Tibial nerve (tissue), 4 donors: ENCODE measurements around the gene ZFP92. TPM values are rescaled to one million over a fixed set of nuclear protein-coding genes. Genes with fewer than 3 reads are reported as not detected.
A peak's percentile ranks its signal among the peaks of the same experiment; 100 is the strongest.

Source experiments
- DNase-seq, 2 donors: peaks; one replicate each; pipeline ENCODE4 v3.0.0-alpha.2; 2019; ENCODE audit warnings: low spot score in 2 of 2
- H3K27ac ChIP-seq, 4 donors: fragments of 200-600 bp; sonication (generic) in 3 of 4; one replicate each; pipeline ENCODE4 v1.5.1; 2017 to 2019; ENCODE audit warnings: mild to moderate bottlenecking in 1 of 4
- H3K27me3 ChIP-seq, 2 donors: fragments of 200-600 bp; sonication (generic) in 1 of 2; one replicate each; pipeline versions ENCODE4 v1.5.1 to v1.6.0; 2017 to 2019
- H3K36me3 ChIP-seq, 3 donors: fragments of 200-600 bp; sonication (generic); one replicate each; pipeline ENCODE4 v1.5.1; 2018 to 2019
- H3K4me1 ChIP-seq, 4 donors: fragments of 200-600 bp; sonication (generic) in 3 of 4; one replicate each; pipeline ENCODE4 v1.5.1; 2017 to 2019
- H3K4me3 ChIP-seq, 4 donors: fragments of 200-600 bp; sonication (generic) in 3 of 4; one replicate each; pipeline ENCODE4 v1.5.1; 2017 to 2019; ENCODE audit warnings: mild to moderate bottlenecking in 1 of 4, moderate library complexity in 1 of 4
- H3K9me3 ChIP-seq, 4 donors: fragments of 200-600 bp; sonication (generic) in 3 of 4; one replicate each; pipeline ENCODE4 v1.5.1; 2017 to 2019
- CTCF ChIP-seq, 5 experiments: fragments of 200-600 bp in 3 of 5; fragments of 450-650 bp in 2 of 5; sonication (generic) in 3 of 5; IDR thresholded peaks; one replicate each; pipeline ENCODE4 v1.5.1; 2016 to 2019; ENCODE audit warnings: antibody characterized with exemption in 5 of 5, mild to moderate bottlenecking in 3 of 5, moderate library complexity in 2 of 5
- EP300 ChIP-seq, 2 donors: sonication (generic); formaldehyde crosslinking; IDR thresholded peaks; one replicate each; pipeline ENCODE4 v1.6.1; 2017; ENCODE audit warnings: antibody characterized with exemption in 2 of 2, mild to moderate bottlenecking in 1 of 2
- POLR2A ChIP-seq, 2 donors: fragments of 450-650 bp; IDR thresholded peaks; one replicate each; pipeline ENCODE4 v1.6.1; 2017; ENCODE audit warnings: antibody characterized with exemption in 2 of 2, mild to moderate bottlenecking in 2 of 2, moderate library complexity in 2 of 2
- WGBS, 2 donors: methylation state at CpG; one replicate each; pipeline ENCODE4 v1.1.5; 2018; 5-methylcytosine and 5-hydroxymethylcytosine counted together
- small RNA-seq: library from RNA; depleted of rRNA; stranded (forward); fragments of <200 nt; gene quantifications from one replicate; pipeline ENCODE3, GENCODE V24; 2016
- total RNA-seq, 4 donors: library from RNA; depleted of rRNA; stranded (reverse); fragments of >200 nt; gene quantifications; one replicate each; pipeline ENCODE4 v1.1.0, GENCODE V29; 2016

ZFP92 gene
- total RNA-seq, 4 donors from 2014 or later: 0.39 to 1.8 (median 0.75) TPM

DNA sequence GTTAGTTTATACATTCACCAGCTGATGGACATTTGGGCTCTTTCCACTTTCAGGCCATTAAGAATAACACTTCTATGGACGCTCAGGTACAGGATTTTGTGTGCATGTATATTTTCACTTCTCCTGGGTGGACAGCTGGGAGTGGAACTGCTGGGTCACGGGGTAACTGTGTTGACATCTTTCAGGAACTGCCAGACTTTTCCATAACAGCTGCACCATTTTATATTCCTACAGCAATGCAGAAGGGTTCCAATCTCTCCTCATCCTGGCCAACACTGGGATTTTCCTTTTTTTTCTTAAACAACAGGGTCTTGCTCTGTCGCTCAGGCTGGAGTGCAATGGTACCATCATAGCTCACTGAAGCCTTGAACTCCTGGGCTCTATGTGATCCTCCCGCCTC, 47.2 kb downstream of the ZFP92 start:
- no peak overlapping the region for H3K27ac ChIP-seq
- peaks cover 0 to 46% (median 0%) of the 10 kb centered on the region in 3 donors for H3K36me3 ChIP-seq
- 84 to 94% methylated on average over 4 of the region's 4 CpGs for WGBS, 2 donors
- DNase-seq: no peak
- no peaks in the 10 kb centered on the region for H3K9me3 ChIP-seq
- H3K27me3 ChIP-seq: no peaks in the 10 kb centered on the region
- no peak overlapping the region for H3K4me3 ChIP-seq
- no peaks in the 10 kb centered on the region for H3K4me1 ChIP-seq
- TF ChIP-seq CTCF (IDR thresholded peaks at IDR 0.05): no peak
- no peak for TF ChIP-seq EP300 (IDR thresholded peaks at IDR 0.05)
- no peak for TF ChIP-seq POLR2A (IDR thresholded peaks at IDR 0.05)

GRCh38 chrX:153459986-153460385, 48.7 kb downstream of the ZFP92 start:
- Histone ChIP-seq H3K4me1 (no peaks in the 10 kb centered on the region), H3K36me3 (peaks cover 0 to 41% (median 0%) of the 10 kb centered on the region in 3 donors), H3K9me3 (no peaks in the 10 kb centered on the region), H3K27me3 (no peaks in the 10 kb centered on the region), H3K27ac (no peak overlapping the region), H3K4me3 (no peak overlapping the region)
- 80 to 84% methylated on average over 4 of the region's 4 CpGs for WGBS, 2 donors
- no peak for DNase-seq
- TF ChIP-seq POLR2A (IDR thresholded peaks at IDR 0.05) (no peak), CTCF (IDR thresholded peaks at IDR 0.05) (no peak), EP300 (IDR thresholded peaks at IDR 0.05) (no peak)

DNA sequence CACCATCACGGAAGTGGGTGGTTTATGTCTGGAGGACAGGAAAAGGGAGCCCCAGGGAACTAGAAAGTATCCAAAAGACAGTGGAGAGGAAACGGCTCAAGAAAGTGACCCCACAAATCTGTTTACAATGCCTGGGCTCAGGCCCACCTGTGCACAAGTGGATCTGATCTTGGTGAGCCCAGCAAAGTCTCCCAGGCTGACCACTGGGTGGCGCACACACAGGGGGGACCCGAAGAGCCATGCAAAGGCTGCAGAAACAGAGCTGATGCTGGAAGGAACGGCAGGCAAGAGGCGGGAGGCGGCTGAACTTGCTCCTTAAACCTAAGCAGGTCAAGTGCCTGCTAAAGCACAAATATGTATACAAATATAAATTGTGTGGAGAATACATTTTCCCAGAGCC, 49.6 kb downstream of the ZFP92 start:
- Histone ChIP-seq H3K4me3 (no peak overlapping the region), H3K4me1 (no peaks in the 10 kb centered on the region), H3K27ac (no peak overlapping the region), H3K9me3 (no peaks in the 10 kb centered on the region), H3K27me3 (no peaks in the 10 kb centered on the region), H3K36me3 (peaks cover 0 to 38% (median 0%) of the 10 kb centered on the region in 3 donors)
- no peak for TF ChIP-seq POLR2A (IDR thresholded peaks at IDR 0.05)
- TF ChIP-seq EP300 (IDR thresholded peaks at IDR 0.05): no peak
- peak; percentile 26 to 53 (median 45) for TF ChIP-seq CTCF (IDR thresholded peaks at IDR 0.05)
- 45 to 50% methylated on average over 7 of the region's 7 CpGs for WGBS, 2 donors
- no peak for DNase-seq

Small RNAs within 50 kb of the gene (small RNA-seq; reads per million reads assigned to genes)
- not detected for gene RN7SL667P

Other genes with a start within 250 kb of the ZFP92 start
- not detected for gene MAGEA1, start 232.2 kb upstream of the ZFP92 start, total RNA-seq
- gene PNMA6F, start 89.7 kb upstream of the ZFP92 start, total RNA-seq: under 1 TPM in 1 of 4 donors, not detected in 3; 0.59 TPM
- gene ZNF275, start 77.3 kb upstream of the ZFP92 start, total RNA-seq: 10 to 100 TPM; 11.8 to 15.9 (median 12.6) TPM
- not detected for gene PNMA6E, start 10.1 kb upstream of the ZFP92 start, total RNA-seq
- 1 to 10 TPM; 1.5 to 4.4 (median 3.3) TPM for gene TREX2, start 34.6 kb downstream of the ZFP92 start, total RNA-seq
- gene HAUS7, start 59.1 kb downstream of the ZFP92 start, total RNA-seq: 10 to 100 TPM; 27.8 to 79.8 (median 30.6) TPM
- 100 to 1,000 TPM in 1 of 4 donors, 10 to 100 TPM in 3; 25.6 to 103 (median 59.0) TPM for gene BGN, start 83.5 kb downstream of the ZFP92 start, total RNA-seq
- gene ATP2B3, start 106.2 kb downstream of the ZFP92 start, total RNA-seq: not detected
- 10 to 100 TPM; 26.4 to 36.9 (median 32.2) TPM for gene CCNQ, start 187.7 kb downstream of the ZFP92 start, total RNA-seq
- not detected for gene DUSP9, start 235.7 kb downstream of the ZFP92 start, total RNA-seq